Ishikawa (cell line): ENCODE measurements around the gene COL9A2.

Experiments
- CEBPB ChIP-seq: IDR thresholded peaks from 2 replicates; pipeline ENCODE4 v1.6.1; 2012
- EP300 ChIP-seq: IDR thresholded peaks from 2 replicates; pipeline ENCODE4 v1.6.1; 2012; ENCODE audit warnings: borderline replicate concordance
- FOXM1 ChIP-seq: IDR thresholded peaks from 2 replicates; pipeline ENCODE4 v1.6.1; 2012; ENCODE audit warnings: low read depth, borderline replicate concordance
- MAX ChIP-seq: IDR thresholded peaks from 2 replicates; pipeline ENCODE4 v1.6.1; 2012
- NFIC ChIP-seq: IDR thresholded peaks from 2 replicates; pipeline ENCODE4 v1.6.1; 2012
- RAD21 ChIP-seq: IDR thresholded peaks from 2 replicates; pipeline ENCODE4 v1.6.1; 2012; ENCODE audit warnings: low read depth
- REST ChIP-seq: IDR thresholded peaks from 2 replicates; pipeline ENCODE4 v1.6.1; 2012; ENCODE audit warnings: low read depth, mild to moderate bottlenecking
- TAF1 ChIP-seq: IDR thresholded peaks from 2 replicates; pipeline ENCODE4 v1.6.1; 2012; ENCODE audit warnings: low read depth, mild to moderate bottlenecking
- TEAD4 ChIP-seq: IDR thresholded peaks from 2 replicates; pipeline ENCODE4 v1.6.1; 2012
- USF1 ChIP-seq: IDR thresholded peaks from 2 replicates; pipeline ENCODE4 v1.6.1; 2012
- YY1 ChIP-seq: IDR thresholded peaks from 2 replicates; pipeline ENCODE4 v1.6.1; 2012; ENCODE audit warnings: low read depth

- TF ChIP-seq EP300, result no peak
- TF ChIP-seq CEBPB, result no peak
- TF ChIP-seq REST, result no peak
- TF ChIP-seq NFIC, result no peak
- TF ChIP-seq RAD21, result no peak
- TF ChIP-seq YY1, result no peak
- no peak for TF ChIP-seq TAF1
- no peak for TF ChIP-seq TEAD4
- no peak for TF ChIP-seq USF1
- TF ChIP-seq MAX, result no peak
- TF ChIP-seq FOXM1, result no peak
Observed at GRCh38 chr1:40272653-40273213, 44.4 kb downstream of the COL9A2 start.
